Neuronal stem cell (in vitro differentiated cells): ENCODE data around the gene GLDC. TPM values are rescaled to one million over a fixed set of nuclear protein-coding genes. Genes with fewer than 3 reads are reported as not detected.

Experiments used
- small RNA-seq: library from polyadenylated mRNA; stranded (forward); fragments of <200 nt; extraction: miRNeasy Mini kit (QIAGEN cat#:217004); gene quantifications from one replicate; pipeline ENCODE3, GENCODE V24; 2013; ENCODE audit not compliant: insufficient read depth

The GLDC gene

Small RNAs within 50 kb of the gene (small RNA-seq; reads per million reads assigned to genes)
- gene RN7SL123P (not detected), gene RN7SL25P (not detected)
